H1 (cell line): ENCODE results near the gene RICTOR. TPM values are rescaled to one million over a fixed set of nuclear protein-coding genes. Genes with fewer than 3 reads are reported as not detected.

Experiments used
- GABPA ChIP-seq: IDR thresholded peaks from 2 replicates; pipeline ENCODE4 v1.6.1; 2011; ENCODE audit warnings: mild to moderate bottlenecking, low read length, moderate library complexity, borderline replicate concordance; ENCODE audit not compliant: insufficient read depth
- POLR2A ChIP-seq, 2 experiments: IDR thresholded peaks; 1 replicate in 1 of 2; 2 replicates in 1 of 2; pipeline ENCODE4 v1.6.1; 2011; ENCODE audit warnings: low read depth in 2 of 2, low read length in 2 of 2, mild to moderate bottlenecking in 2 of 2; ENCODE audit errors: control extremely low read depth in 1 of 2
- TAF7 ChIP-seq: optimal IDR thresholded peaks from 2 replicates; pipeline ENCODE3; 2011; ENCODE audit warnings: low read depth, mild to moderate bottlenecking, inconsistent platforms, low read length, moderate library complexity, borderline replicate concordance
- TEAD4 ChIP-seq: IDR thresholded peaks from 2 replicates; pipeline ENCODE4 v1.6.1; 2012; ENCODE audit warnings: low read depth, low read length, inconsistent platforms, mixed read lengths
- polyA plus RNA-seq, 7 experiments: library from polyadenylated mRNA; depleted of rRNA in 3 of 7; stranded (reverse) in 5 of 7; unstranded in 2 of 7; fragments of >200 nt in 5 of 7; fragments of 200-250 nt in 2 of 7; gene quantifications; 1 replicate in 5 of 7; 2 replicates in 1 of 7; 4 replicates in 1 of 7; pipeline versions ENCODE4 v1.2.1 to v1.2.3, GENCODE V29; 2011 to 2013; ENCODE audit warnings: missing spikeins in 2 of 7, mixed read lengths in 2 of 7
- total RNA-seq: library from RNA; stranded (reverse); fragmentation: NEBNext Ultra II Directional; extraction: Animal tissue kit (Norgen Biotek cat#: 25700); gene quantifications from 2 replicates; pipeline ENCODE4 v1.2.1, GENCODE V29; 2021

Gene RICTOR
- total and polyA plus RNA-seq, 2 of the 8 experiments (the other 6 are each of a cell fraction or from before 2014, with no cell fraction given), result 4.3 to 26.6 TPM

DNA sequence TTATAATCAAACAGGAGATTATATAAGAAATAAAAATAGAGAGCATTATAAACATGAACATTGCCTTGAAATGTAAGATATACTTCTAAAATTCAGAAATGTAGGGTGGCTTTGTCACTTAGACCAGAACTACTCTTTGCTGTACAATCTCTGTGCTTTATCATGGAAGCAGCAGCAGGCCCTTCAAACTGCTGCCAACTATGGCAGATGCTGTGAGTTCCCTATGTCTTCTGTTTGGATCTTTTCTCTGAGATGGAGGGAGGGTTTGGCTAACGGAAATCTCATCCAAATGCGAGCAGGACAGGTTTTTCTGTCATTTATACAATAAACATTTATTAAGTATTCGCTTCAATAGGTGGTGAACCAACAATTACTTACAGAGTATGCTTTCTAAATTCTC, 34.8 kb upstream of the RICTOR start (continued):
- no peak for TF ChIP-seq GABPA
- no peak for TF ChIP-seq TAF7
- TF ChIP-seq POLR2A (IDR thresholded peaks at IDR 0.05; ENCODE audit: control extremely low read depth in 1 of 2, low read depth in 2 of 2, low read length in 2 of 2), result no peak
- no peak for TF ChIP-seq TEAD4
